HCT116 (cell line): Measurements from ENCODE around the gene TEAD1. TPM values are rescaled to one million over a fixed set of nuclear protein-coding genes. Genes with fewer than 3 reads are reported as not detected.

ENCODE experiments used
- ATAC-seq: fragments of 200-7000 bp; cut with Tn5 transposase; 2 replicates; pipeline ENCODE4 v1.9.1; 2020; ENCODE audit warnings: mild to moderate bottlenecking, moderate library complexity
- BruUV-seq: library from RNA; stranded (reverse); fragments of 400-500 nt; replicated peaks from 2 replicates; lab custom pipeline; 2021; lab: Mats Ljungman, UMichigan
- CTCF ChIA-PET: fragments of 300-600 bp; sonication (Branson Sonifier 250); formaldehyde crosslinking; loops from one replicate; lab custom pipeline; 2021; ENCODE audit warnings: antibody characterized with exemption; lab: Charles Lee
- POLR2A ChIA-PET: fragments of 300-600, 350-600 bp; sonication (Branson Sonifier 250); formaldehyde crosslinking; loops from one replicate; lab custom pipeline; 2021; ENCODE audit warnings: antibody characterized with exemption; lab: Charles Lee
- RAD21 ChIA-PET, 2 experiments: fragments of 300-600 bp; sonication (Branson Sonifier 250); formaldehyde crosslinking; loops; one replicate each; lab custom pipeline; 2023; ENCODE audit warnings: low total read pairs in 2 of 2; ENCODE audit not compliant: uncharacterized antibody in 2 of 2, unreplicated experiment in 2 of 2, low non-redundant PET in 1 of 2; lab: Charles Lee
- DNase-seq: peaks from one replicate; pipeline ENCODE4 v3.0.0-alpha.2; 2010; ENCODE audit warnings: low read depth, low spot score
- H2AFZ ChIP-seq: fragments of 200-600 bp; shearing (Covaris generic), sonication (generic); 2 replicates; pipeline ENCODE4 v1.6.1; 2017; ENCODE audit warnings: low read depth, mixed run types, mixed read lengths, antibody characterized with exemption, low read length; ENCODE audit not compliant: poor library complexity, severe bottlenecking
- H3K27ac ChIP-seq: 2 replicates; pipeline ENCODE4 v1.5.1; 2012; ENCODE audit warnings: low read depth, low read length
- H3K27me3 ChIP-seq: fragments of 200-600 bp; sonication (generic); 2 replicates; pipeline ENCODE4 v1.6.1; 2016; ENCODE audit warnings: mixed run types, low read length, mixed read lengths; ENCODE audit not compliant: insufficient read depth
- H3K36me3 ChIP-seq, 2 experiments: fragments of 200-500 bp in 1 of 2; fragments of 200-600 bp in 1 of 2; sonication (Bioruptor generic) in 1 of 2; sonication (generic) in 1 of 2; 2 replicates each; pipeline versions ENCODE4 v1.5.1 to v1.6.1; 2014 to 2016; ENCODE audit warnings: low read length in 2 of 2, inconsistent platforms in 1 of 2, mixed read lengths in 1 of 2, mixed run types in 1 of 2; ENCODE audit not compliant: insufficient read depth in 2 of 2, control insufficient read depth in 1 of 2
- H3K4me1 ChIP-seq, 2 experiments: fragments of 200-600 bp in 1 of 2; sonication (generic) in 1 of 2; 2 replicates each; pipeline versions ENCODE4 v1.5.1 to v1.6.1; 2012 to 2017; ENCODE audit warnings: low read length in 2 of 2, inconsistent platforms in 1 of 2, mild to moderate bottlenecking in 1 of 2, mixed read lengths in 1 of 2, mixed run types in 1 of 2, moderate library complexity in 1 of 2; ENCODE audit not compliant: insufficient read depth in 2 of 2, control insufficient read depth in 1 of 2
- H3K4me2 ChIP-seq: fragments of 200-600 bp; sonication (generic); 2 replicates; pipeline ENCODE4 v1.6.1; 2017; ENCODE audit warnings: mixed run types, low read length, mixed read lengths
- H3K4me3 ChIP-seq, 2 experiments: fragments of 200-600 bp in 1 of 2; sonication (generic) in 1 of 2; replicated peaks in 1 of 2; 2 replicates each; pipeline ENCODE4 v1.5.1; 2011 to 2016; ENCODE audit warnings: low read length in 2 of 2, control low read depth in 1 of 2, low read depth in 1 of 2, mild to moderate bottlenecking in 1 of 2, mixed read lengths in 1 of 2, mixed run types in 1 of 2
- H3K79me2 ChIP-seq: fragments of 200-600 bp; sonication (generic); 2 replicates; pipeline ENCODE4 v1.6.1; 2017; ENCODE audit warnings: mild to moderate bottlenecking, mixed run types, low read length, moderate library complexity, mixed read lengths; ENCODE audit not compliant: insufficient read depth
- H3K9ac ChIP-seq: fragments of 200-600 bp; sonication (generic); 2 replicates; pipeline ENCODE4 v1.6.1; 2016; ENCODE audit warnings: low read length, mixed read lengths
- H3K9me2 ChIP-seq: fragments of 200-600 bp; sonication (generic), shearing (Covaris generic); 2 replicates; pipeline ENCODE4 v1.6.1; 2017; ENCODE audit warnings: mixed run types, mild to moderate bottlenecking, moderate library complexity; ENCODE audit not compliant: insufficient read depth
- H3K9me3 ChIP-seq, 2 experiments: fragments of 200-500 bp in 1 of 2; fragments of 200-600 bp in 1 of 2; sonication (Bioruptor generic) in 1 of 2; sonication (generic) in 1 of 2; 2 replicates each; pipeline ENCODE4 v1.6.1; 2014 to 2017; ENCODE audit warnings: low read length in 2 of 2, mixed read lengths in 2 of 2, inconsistent platforms in 1 of 2, low read depth in 1 of 2, mild to moderate bottlenecking in 1 of 2, mixed run types in 1 of 2, moderate library complexity in 1 of 2; ENCODE audit not compliant: control insufficient read depth in 1 of 2, insufficient read depth in 1 of 2
- H4K20me1 ChIP-seq: fragments of 200-600 bp; sonication (generic), shearing (Covaris generic); 2 replicates; pipeline ENCODE4 v1.6.1; 2017; ENCODE audit warnings: mixed run types, mild to moderate bottlenecking, moderate library complexity; ENCODE audit not compliant: insufficient read depth
- CBX3 ChIP-seq: IDR thresholded peaks from 2 replicates; pipeline ENCODE4 v1.6.1; 2012; ENCODE audit warnings: low read depth
- ELF1 ChIP-seq: IDR thresholded peaks from 2 replicates; pipeline ENCODE4 v1.6.1; 2012; ENCODE audit warnings: low read depth, borderline replicate concordance
- EZH2 ChIP-seq: fragments of 200-600 bp; sonication (generic); IDR thresholded peaks from 2 replicates; pipeline ENCODE4 v1.6.1; 2017; ENCODE audit warnings: antibody characterized with exemption, mixed run types
- EZH2phosphoT487 ChIP-seq: fragments of 200-600 bp; IDR thresholded peaks from 2 replicates; pipeline ENCODE4 v1.6.1; 2018; ENCODE audit warnings: antibody characterized with exemption, borderline replicate concordance
- FOSL1 ChIP-seq: IDR thresholded peaks from 2 replicates; pipeline ENCODE4 v1.6.1; 2012; ENCODE audit warnings: low read depth
- POLR2AphosphoS5 ChIP-seq: IDR thresholded peaks from 2 replicates; pipeline ENCODE4 v1.6.1; 2011; ENCODE audit warnings: mild to moderate bottlenecking, low read depth, low read length, moderate library complexity
- RAD21 ChIP-seq: IDR thresholded peaks from 2 replicates; pipeline ENCODE4 v1.6.1; 2012; ENCODE audit warnings: low read depth, mild to moderate bottlenecking
- SIN3A ChIP-seq: IDR thresholded peaks from 2 replicates; pipeline ENCODE4 v1.6.1; 2012; ENCODE audit warnings: low read depth
- SP1 ChIP-seq: IDR thresholded peaks from 2 replicates; pipeline ENCODE4 v1.6.1; 2012; ENCODE audit warnings: low read depth
- SRF ChIP-seq: IDR thresholded peaks from 2 replicates; pipeline ENCODE4 v1.6.1; 2012; ENCODE audit warnings: low read depth
- TCF7L2 ChIP-seq: IDR thresholded peaks from 2 replicates; pipeline ENCODE4 v1.7.0; 2011; ENCODE audit warnings: borderline replicate concordance, inconsistent platforms; ENCODE audit not compliant: insufficient read depth, insufficient read length; ENCODE audit errors: extremely low read depth
- YY1 ChIP-seq: IDR thresholded peaks from 2 replicates; pipeline ENCODE4 v1.6.1; 2011; ENCODE audit warnings: low read length, low read depth, moderate library complexity, mild to moderate bottlenecking; ENCODE audit not compliant: insufficient replicate concordance; ENCODE audit errors: extremely low read depth
- ZFX ChIP-seq: fragments of 450-650 bp; IDR thresholded peaks from 2 replicates; pipeline ENCODE4 v1.6.1; 2017
- ZNF274 ChIP-seq: fragments of 200-500 bp; sonication (Bioruptor generic); IDR thresholded peaks from 2 replicates; pipeline ENCODE4 v1.6.1; 2014; ENCODE audit warnings: mild to moderate bottlenecking, low read depth, low read length, inconsistent platforms
- intact Hi-C: fragments of 100-400 bp; cut with micrococcal nuclease; formaldehyde crosslinking; loops from 2 replicates; pipeline ENCODE4 v1.10.0; 2022
- total RNA-seq: library from RNA; stranded (reverse); gene quantifications from one replicate; pipeline ENCODE4 v1.2.1, GENCODE V29; 2021; ENCODE audit not compliant: unreplicated experiment
- TF ChIP-seq, protein P1 (sequence below): IDR thresholded peaks from 2 replicates; pipeline ENCODE4 v1.6.1; 2012; ENCODE audit warnings: low read depth
- TF ChIP-seq, protein P2 (sequence below): IDR thresholded peaks from 2 replicates; pipeline ENCODE4 v1.6.1; 2011; ENCODE audit warnings: mild to moderate bottlenecking, low read length, moderate library complexity; ENCODE audit not compliant: insufficient replicate concordance; ENCODE audit errors: extremely low read depth
- TF ChIP-seq, protein P3 (sequence below): IDR thresholded peaks from 2 replicates; pipeline ENCODE4 v1.6.1; 2012
- TF ChIP-seq, protein P4 (sequence below): IDR thresholded peaks from 2 replicates; pipeline ENCODE4 v1.6.1; 2012
- TF ChIP-seq, protein P5 (sequence below), 3 experiments: fragments of 200-600 bp in 1 of 3; sonication (generic) in 1 of 3; IDR thresholded peaks in 2 of 3; conservative IDR thresholded peaks in 1 of 3; 2 replicates each; pipeline ENCODE4 v1.5.1; 2012 to 2017; ENCODE audit warnings: low read depth in 2 of 3, low read length in 2 of 3, antibody characterized with exemption in 1 of 3, borderline replicate concordance in 1 of 3, control low read depth in 1 of 3, mild to moderate bottlenecking in 1 of 3, mixed read lengths in 1 of 3, mixed run types in 1 of 3, moderate library complexity in 1 of 3; ENCODE audit not compliant: insufficient read depth in 1 of 3

TEAD1 gene
- total RNA-seq, 1 experiment from 2014 or later, result 103 TPM

DNA sequence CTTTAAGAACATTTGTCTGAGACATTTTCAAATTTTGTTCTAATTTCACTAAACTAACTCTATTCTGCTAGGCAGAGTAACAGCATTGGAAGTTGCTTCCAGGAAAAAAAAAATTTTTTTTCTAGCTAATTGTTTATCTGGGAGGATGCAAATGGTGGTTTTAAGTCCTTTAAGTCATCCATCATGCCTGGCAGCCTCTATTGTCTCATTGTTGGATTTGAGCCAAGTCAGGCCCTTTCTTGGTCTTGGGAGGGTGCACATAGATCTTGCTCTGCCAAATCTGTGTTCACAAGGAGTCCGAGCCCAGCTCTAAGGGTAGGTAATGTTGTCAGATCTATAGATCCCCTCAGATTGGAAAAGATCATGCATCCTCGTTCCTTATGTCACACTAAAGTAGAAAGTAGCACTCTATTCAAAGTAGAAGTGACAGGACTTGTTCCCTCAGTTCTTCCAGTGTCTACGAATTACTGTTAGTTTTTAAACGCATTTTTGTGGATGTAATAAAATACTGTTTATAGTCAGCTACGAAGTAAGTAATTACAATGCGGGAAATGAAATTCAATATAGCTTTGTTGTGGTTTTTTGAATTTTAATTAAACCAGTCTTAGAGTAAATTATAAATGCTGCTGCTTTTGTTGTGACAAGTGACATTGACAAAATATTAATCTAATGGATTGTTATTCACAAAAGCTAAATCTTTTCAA is 168.9 kb downstream of the TEAD1 start:
- H3K9me3 ChIP-seq, result no peaks in the 10 kb centered on the region
- DNase-seq, result no peak
- peaks cover 66% of the 10 kb centered on the region for H3K79me2 ChIP-seq
- ChIA-PET RAD21 (no interaction called here), POLR2A (no interaction called here), CTCF (no interaction called here)
- no TSS peak for BruUV-seq
- H4K20me1 ChIP-seq, result peaks cover 4% of the 10 kb centered on the region; the same call in 1 of the 2 replicates
- H3K4me2 ChIP-seq, result no peak overlapping the region
- ATAC-seq, result no peak
- H3K36me3 ChIP-seq, result no peaks in the 10 kb centered on the region
- TF ChIP-seq, protein P1, sequence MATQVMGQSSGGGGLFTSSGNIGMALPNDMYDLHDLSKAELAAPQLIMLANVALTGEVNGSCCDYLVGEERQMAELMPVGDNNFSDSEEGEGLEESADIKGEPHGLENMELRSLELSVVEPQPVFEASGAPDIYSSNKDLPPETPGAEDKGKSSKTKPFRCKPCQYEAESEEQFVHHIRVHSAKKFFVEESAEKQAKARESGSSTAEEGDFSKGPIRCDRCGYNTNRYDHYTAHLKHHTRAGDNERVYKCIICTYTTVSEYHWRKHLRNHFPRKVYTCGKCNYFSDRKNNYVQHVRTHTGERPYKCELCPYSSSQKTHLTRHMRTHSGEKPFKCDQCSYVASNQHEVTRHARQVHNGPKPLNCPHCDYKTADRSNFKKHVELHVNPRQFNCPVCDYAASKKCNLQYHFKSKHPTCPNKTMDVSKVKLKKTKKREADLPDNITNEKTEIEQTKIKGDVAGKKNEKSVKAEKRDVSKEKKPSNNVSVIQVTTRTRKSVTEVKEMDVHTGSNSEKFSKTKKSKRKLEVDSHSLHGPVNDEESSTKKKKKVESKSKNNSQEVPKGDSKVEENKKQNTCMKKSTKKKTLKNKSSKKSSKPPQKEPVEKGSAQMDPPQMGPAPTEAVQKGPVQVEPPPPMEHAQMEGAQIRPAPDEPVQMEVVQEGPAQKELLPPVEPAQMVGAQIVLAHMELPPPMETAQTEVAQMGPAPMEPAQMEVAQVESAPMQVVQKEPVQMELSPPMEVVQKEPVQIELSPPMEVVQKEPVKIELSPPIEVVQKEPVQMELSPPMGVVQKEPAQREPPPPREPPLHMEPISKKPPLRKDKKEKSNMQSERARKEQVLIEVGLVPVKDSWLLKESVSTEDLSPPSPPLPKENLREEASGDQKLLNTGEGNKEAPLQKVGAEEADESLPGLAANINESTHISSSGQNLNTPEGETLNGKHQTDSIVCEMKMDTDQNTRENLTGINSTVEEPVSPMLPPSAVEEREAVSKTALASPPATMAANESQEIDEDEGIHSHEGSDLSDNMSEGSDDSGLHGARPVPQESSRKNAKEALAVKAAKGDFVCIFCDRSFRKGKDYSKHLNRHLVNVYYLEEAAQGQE, result no peak
- TF ChIP-seq RAD21 (no peak), TCF7L2 (no peak), CBX3 (no peak), EZH2 (no peak), ELF1 (no peak), SIN3A (no peak), ZNF274 (no peak), ZFX (no peak), POLR2AphosphoS5 (no peak), EZH2phosphoT487 (no peak), SRF (no peak), FOSL1 (no peak), YY1 (no peak), SP1 (no peak)
- TF ChIP-seq, protein P2, sequence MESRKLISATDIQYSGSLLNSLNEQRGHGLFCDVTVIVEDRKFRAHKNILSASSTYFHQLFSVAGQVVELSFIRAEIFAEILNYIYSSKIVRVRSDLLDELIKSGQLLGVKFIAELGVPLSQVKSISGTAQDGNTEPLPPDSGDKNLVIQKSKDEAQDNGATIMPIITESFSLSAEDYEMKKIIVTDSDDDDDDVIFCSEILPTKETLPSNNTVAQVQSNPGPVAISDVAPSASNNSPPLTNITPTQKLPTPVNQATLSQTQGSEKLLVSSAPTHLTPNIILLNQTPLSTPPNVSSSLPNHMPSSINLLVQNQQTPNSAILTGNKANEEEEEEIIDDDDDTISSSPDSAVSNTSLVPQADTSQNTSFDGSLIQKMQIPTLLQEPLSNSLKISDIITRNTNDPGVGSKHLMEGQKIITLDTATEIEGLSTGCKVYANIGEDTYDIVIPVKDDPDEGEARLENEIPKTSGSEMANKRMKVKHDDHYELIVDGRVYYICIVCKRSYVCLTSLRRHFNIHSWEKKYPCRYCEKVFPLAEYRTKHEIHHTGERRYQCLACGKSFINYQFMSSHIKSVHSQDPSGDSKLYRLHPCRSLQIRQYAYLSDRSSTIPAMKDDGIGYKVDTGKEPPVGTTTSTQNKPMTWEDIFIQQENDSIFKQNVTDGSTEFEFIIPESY, result no peak
- TF ChIP-seq, protein P3, sequence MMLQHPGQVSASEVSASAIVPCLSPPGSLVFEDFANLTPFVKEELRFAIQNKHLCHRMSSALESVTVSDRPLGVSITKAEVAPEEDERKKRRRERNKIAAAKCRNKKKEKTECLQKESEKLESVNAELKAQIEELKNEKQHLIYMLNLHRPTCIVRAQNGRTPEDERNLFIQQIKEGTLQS, result no peak
- TF ChIP-seq, protein P4, sequence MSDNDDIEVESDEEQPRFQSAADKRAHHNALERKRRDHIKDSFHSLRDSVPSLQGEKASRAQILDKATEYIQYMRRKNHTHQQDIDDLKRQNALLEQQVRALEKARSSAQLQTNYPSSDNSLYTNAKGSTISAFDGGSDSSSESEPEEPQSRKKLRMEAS, result no peak
- TF ChIP-seq, protein P5, sequence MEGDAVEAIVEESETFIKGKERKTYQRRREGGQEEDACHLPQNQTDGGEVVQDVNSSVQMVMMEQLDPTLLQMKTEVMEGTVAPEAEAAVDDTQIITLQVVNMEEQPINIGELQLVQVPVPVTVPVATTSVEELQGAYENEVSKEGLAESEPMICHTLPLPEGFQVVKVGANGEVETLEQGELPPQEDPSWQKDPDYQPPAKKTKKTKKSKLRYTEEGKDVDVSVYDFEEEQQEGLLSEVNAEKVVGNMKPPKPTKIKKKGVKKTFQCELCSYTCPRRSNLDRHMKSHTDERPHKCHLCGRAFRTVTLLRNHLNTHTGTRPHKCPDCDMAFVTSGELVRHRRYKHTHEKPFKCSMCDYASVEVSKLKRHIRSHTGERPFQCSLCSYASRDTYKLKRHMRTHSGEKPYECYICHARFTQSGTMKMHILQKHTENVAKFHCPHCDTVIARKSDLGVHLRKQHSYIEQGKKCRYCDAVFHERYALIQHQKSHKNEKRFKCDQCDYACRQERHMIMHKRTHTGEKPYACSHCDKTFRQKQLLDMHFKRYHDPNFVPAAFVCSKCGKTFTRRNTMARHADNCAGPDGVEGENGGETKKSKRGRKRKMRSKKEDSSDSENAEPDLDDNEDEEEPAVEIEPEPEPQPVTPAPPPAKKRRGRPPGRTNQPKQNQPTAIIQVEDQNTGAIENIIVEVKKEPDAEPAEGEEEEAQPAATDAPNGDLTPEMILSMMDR (IDR thresholded peaks at IDR 0.05 in 2 of 3, conservative IDR thresholded peaks at IDR 0.05 in 1 of 3; ENCODE audit: borderline replicate concordance in 1 of 3, insufficient read depth in 1 of 3, low read depth in 2 of 3, low read length in 2 of 3), result no peak
- H3K9me2 ChIP-seq, result peaks cover 6% of the 10 kb centered on the region; the same call in 1 of the 2 replicates
- intact Hi-C loops, result no loop called here
- no peak overlapping the region for H3K27ac ChIP-seq
- no peak overlapping the region for H3K4me3 ChIP-seq
- H3K9ac ChIP-seq, result no peak overlapping the region
- H2AFZ ChIP-seq, result no peak overlapping the region
- H3K4me1 ChIP-seq, result peaks cover 18 to 30% of the 10 kb centered on the region in 2 experiments
- no peaks in the 10 kb centered on the region for H3K27me3 ChIP-seq
